NK-92 (cell line): ENCODE results near the gene PDE4DIP.
"Not testable (repeated sequence)": the region's sequence is repeated elsewhere in the genome, so short reads cannot be mapped to it uniquely, and the experiment has no call there.

Experiments
- DNase-seq: peaks from one replicate; lab custom pipeline; 2025; ENCODE audit not compliant: unreplicated experiment; lab: John Stamatoyannopoulos, UW

The PDE4DIP gene

GRCh38 chr1:148869634-148869961, 25.4 kb downstream of the PDE4DIP start:
- not testable (repeated sequence) for DNase-seq

GRCh38 chr1:148874408-148875388, 30.5 kb downstream of the PDE4DIP start:
- not testable (repeated sequence) for DNase-seq

DNA sequence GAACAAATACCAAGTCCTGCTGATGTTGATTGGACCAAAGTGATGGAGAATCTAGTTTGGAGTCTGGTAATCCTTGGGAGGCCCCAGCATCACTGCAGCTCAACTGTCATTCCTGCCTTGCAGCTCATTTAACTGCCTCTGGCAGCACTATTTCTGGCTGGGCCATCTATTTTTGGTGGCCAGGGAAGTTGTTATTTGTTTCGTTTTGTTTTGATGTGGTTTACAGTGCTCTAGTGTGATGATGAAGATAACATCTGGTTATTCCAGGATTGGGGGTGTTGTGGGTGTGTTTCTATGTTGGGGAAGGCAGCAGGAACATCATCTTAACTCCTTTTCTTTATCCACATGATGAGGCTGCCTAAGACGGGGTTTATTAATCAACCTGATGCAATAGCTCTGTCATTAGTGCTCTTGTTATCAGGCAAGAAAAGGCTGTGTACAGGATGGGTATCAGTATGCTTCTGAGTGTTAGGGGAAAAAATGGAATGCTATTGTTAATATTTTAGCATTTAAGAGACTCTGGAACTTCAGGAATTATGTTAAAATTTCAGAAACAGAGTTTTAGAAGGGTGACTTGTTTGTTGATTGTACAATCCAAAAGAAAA, 35.7 kb downstream of the PDE4DIP start:
- DNase-seq: not testable (repeated sequence)

DNA sequence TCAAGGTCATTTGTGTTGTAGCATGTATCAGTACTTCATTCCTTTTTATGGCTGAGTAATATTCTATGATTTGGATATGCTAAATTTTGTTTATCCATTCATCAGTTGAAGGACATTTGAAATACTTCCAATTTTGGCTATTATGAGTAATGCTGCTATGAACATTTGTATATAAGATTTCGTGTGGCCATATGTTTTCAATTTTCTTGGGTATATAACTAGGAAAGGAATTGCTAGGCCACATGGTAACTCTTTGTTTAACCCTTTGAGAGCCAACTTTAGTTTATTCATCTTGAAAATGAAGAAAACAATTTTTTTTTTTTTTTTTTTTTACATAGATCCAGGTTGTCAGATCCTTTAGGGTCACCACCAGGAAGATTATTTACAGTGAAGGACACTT, 37.0 kb downstream of the PDE4DIP start:
- DNase-seq: not testable (repeated sequence)

DNA sequence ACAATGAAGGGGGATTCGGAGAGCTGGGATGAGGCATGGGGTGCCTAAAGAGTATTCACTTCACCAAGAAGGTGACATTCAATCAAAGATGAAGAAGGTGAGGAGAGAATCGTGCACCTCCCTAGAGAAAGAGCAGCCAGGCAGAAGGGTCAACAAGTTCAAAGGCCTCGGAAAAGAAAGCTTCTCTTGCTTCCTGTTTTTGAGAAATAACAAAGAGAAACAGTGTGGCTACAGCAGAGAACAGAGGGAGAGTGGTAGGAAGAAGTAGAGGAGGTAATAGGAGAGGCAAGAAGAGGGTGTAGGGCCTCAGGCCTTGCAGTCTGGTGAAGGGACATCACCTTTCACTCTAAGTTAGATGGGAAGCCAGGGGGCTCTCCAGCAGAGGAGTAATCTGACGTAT, 41.0 kb downstream of the PDE4DIP start:
- not testable (repeated sequence) for DNase-seq

DNA sequence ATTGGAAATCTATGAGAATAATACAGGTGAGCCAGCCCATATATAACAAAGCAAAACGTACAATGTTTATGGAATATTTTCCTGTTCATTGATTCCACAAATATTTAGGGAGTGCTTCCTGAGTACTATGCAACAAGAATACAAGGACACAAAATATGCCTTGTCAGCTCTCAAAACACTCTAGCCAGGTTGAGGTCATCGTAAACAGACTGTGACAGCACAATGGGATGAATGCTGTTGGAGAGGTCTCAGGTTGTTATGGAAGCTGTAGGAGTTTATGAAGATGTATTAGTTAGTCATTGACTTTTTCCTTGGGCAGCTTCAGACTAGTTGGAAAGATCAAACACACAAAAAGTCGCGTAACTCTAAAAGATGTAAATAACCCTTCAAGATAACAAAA, 42.1 kb downstream of the PDE4DIP start:
- not testable (repeated sequence) for DNase-seq

DNA sequence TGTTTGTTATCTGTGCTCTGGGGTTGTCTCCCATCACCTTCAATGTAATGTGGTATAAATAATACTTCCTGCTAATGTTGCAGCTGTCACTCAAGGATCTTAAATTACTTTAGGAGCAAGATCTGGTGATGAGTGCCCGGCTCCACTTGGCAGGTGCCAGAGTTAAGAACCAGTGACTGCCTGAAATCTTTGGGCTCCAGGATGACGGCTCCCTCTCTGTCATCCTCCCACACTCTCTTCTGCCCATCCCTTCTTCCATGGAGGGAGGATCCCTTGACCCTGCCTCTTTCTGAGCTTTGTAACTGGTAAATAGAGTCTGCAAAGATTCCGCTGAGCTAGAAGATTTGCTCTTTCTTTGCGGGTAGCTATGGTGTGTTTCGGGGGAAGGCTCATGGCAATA, 44.4 kb downstream of the PDE4DIP start:
- not testable (repeated sequence) for DNase-seq

GRCh38 chr1:148889267-148890074, 45.2 kb downstream of the PDE4DIP start:
- DNase-seq: not testable (repeated sequence)

GRCh38 chr1:148890075-148890568, 45.9 kb downstream of the PDE4DIP start:
- not testable (repeated sequence) for DNase-seq

DNA sequence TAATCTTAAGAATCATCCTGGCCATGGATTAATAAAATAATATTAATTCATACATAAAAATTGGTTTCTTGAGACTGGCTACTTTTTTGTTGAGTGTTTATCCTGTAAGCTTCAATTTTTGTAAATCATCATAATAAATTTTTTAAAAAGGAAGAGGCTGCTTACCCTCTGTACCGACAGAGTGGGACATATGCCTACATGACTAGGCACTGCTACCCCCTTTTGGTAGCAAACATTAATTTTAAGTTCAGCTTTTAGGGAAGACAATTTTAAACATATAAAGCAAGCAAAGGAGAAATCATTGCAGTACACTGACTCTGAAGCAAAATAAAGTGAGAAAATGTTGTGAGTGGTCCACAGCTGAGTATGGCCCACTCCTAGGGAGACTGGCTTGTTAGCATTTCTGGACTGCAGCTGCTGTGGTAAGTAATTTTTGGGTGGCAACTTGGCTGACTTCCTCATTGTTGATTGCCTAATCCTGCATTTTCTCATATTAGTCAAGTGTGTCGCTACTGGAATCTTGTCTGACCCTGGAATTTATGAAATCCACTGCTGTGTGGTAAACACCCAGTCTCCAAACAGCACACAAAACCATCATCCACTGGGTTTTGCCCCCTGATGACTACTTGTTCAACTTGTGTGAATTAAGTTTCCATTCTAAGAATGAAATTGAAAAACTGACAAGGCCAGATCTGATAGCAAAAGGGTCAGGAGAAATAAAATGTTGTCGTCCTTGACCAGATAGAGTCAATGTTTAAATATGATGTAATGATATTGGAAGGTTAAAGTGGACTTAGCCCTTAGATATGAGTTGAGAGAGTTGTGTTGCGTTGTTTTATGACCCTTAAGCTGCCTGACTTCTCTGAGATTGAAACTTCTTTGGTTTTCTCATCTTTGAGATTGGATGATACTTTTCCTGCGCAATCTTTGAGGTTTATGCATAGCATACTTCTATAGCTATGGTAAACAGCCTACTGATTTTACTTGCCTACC, 50.4 kb downstream of the PDE4DIP start:
- not testable (repeated sequence) for DNase-seq

- DNase-seq: not testable (repeated sequence)
These were observed 55.8 kb downstream of the PDE4DIP start for GRCh38 chr1:148900026-148900425.

DNA sequence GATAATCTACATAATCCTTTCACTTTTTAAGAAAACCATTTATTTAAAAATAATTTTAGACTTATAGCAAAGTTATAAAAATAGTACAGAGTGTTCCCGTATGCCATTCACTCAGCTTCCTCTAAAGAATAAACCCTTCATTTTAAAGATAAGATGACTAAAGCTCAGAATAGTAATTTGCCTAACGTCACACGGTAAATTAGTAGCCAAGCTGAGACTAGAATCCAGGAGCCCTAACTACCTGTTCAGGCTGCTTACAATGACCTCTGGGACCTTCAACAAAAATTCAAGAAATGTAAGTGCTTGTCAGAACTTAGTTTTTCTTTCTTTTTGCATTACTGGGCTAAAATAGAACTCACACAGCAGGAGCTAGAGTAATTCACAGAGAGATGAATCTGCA, 56.5 kb downstream of the PDE4DIP start:
- not testable (repeated sequence) for DNase-seq

GRCh38 chr1:148901150-148901952, 57.1 kb downstream of the PDE4DIP start:
- not testable (repeated sequence) for DNase-seq

- not testable (repeated sequence) for DNase-seq
These were observed 57.7 kb downstream of the PDE4DIP start for GRCh38 chr1:148901953-148902341.

DNA sequence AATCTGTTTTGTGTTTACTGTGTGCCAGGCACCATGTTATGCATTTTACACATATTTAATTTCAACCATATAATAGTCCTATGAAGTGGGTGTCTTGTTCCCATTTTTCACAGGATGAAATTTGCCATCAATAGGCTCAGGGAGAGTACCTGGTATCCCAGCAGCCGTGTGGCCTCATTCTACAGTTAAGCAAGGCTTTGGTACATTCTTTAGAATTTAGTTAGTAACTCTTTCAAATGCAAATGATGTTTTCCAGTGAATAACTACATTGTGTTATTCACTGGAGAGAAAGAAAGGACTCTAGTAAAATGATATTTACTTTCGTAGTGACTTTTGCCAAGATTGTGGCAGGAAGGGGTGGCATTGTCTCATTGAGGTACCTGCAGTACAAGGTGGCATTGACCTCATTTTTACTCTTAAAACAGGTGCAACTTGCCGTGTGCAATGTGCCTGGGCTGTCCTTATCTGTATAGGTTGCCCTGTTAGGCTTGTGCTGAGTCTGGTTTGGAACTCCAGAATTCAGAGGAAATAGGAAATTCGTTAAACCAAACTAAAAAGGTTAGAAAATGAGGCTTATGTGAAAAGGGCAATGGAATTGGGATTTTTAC, 65.1 kb downstream of the PDE4DIP start:
- DNase-seq: not testable (repeated sequence)

- DNase-seq: not testable (repeated sequence)
These were observed 67.2 kb downstream of the PDE4DIP start for GRCh38 chr1:148911303-148911928.

DNA sequence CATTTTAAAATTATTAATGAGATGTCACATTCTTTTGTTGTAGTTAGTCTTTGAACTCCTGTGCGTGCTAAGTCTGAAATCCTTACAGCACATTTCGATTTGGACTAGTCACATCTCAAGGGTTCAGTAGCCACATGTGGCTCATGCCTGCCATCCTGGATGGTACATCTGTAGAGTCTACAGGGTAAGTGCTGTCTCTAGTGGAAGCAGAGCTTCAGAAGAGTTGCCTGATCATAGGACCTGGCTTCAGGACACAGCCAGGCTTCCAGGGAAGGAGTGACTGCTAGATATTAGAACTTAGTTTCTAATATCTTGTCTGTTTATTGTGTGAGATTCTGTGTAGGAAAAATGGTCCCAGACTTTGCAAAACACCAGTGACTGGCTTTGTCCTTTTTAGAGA, 72.0 kb downstream of the PDE4DIP start:
- DNase-seq: not testable (repeated sequence)

DNA sequence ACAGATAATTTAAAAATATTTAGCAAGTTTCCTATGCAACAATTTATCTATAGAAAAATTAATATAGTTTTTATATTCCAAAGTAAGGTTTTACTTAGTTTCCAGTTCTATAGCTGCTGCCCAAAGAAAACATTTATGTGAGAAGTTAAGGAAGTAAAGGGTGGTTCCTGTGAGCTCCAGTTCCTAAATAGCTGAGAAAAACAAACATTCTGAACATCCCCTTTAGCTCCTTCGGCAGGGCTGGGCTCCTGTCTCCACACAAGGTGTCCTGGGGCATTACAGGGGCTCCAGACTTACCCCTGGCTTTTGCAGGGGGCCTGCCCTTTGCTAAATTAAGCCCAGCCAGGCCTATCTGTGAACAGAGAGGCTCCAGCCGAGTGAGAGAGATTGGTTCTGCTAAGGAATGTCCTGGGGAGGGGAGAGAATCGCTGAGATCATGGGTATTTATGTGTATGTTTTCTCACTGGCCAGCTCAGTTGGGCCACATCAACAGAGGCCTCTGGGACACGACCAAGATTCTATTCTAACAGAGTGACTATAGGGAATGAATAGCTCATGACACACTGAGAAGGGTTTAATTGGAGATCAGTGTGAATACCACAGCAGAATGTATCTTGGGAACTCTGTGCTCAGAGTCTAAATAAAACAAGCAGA, 72.6 kb downstream of the PDE4DIP start:
- DNase-seq: not testable (repeated sequence)
